ENCODE measurements around the gene OR52L1. TPM values are rescaled to one million over a fixed set of nuclear protein-coding genes. Genes with fewer than 3 reads are reported as not detected.

Gene OR52L1
- total and polyA plus RNA-seq, 2 of the 8 experiments (the other 6 are each of a cell fraction or from before 2014, with no cell fraction given): 0.24 TPM; not detected in 1

- H3K14ac ChIP-seq (ENCODE audit: insufficient read length): no peak overlapping the region
- no peak overlapping the region for H2BK5ac ChIP-seq (ENCODE audit: low read depth, low read length)
- no peaks in the 10 kb centered on the region for H3K4me1 ChIP-seq (replicated peaks in 1 of 4; ENCODE audit: control insufficient read depth in 3 of 4, insufficient read depth in 4 of 4, low read length in 3 of 4)
- H3K4ac ChIP-seq (replicated peaks; ENCODE audit: insufficient read length, low read depth, low read length): no peak overlapping the region
- no peaks in the 10 kb centered on the region for H3K23me2 ChIP-seq (ENCODE audit: low read depth, low read length)
- no peaks in the 10 kb centered on the region for H3K27me3 ChIP-seq (replicated peaks in 1 of 4; ENCODE audit: control insufficient read depth in 3 of 4, extremely low read depth in 1 of 4, insufficient read depth in 3 of 4, low read length in 3 of 4)
- POLR2A ChIA-PET (ENCODE audit: partially characterized antibody): interaction anchor here (0.6 kb wide), 1 partner anchor 271 kb away, joined by 3 read pairs; no protein-coding TSS in a partner anchor
- no peak overlapping the region for H3K4me2 ChIP-seq (ENCODE audit: insufficient read depth in 1 of 2, low read depth in 2 of 2, low read length in 2 of 2)
- H2BK15ac ChIP-seq (ENCODE audit: low read length): no peak overlapping the region
- no peak for TF ChIP-seq RBBP5 (IDR thresholded peaks at IDR 0.05; ENCODE audit: borderline replicate concordance, low read depth, low read length)
- no peak for TF ChIP-seq CTBP2 (IDR thresholded peaks at IDR 0.05; ENCODE audit: borderline replicate concordance, insufficient read depth, insufficient read length, low read length)
- TF ChIP-seq JUN (IDR thresholded peaks at IDR 0.05; ENCODE audit: low read depth, low read length): no peak
- TF ChIP-seq SIRT6 (IDR thresholded peaks at IDR 0.05; ENCODE audit: low read length): no peak
- no peak for TF ChIP-seq CBX8 (IDR thresholded peaks at IDR 0.05; ENCODE audit: borderline replicate concordance, low read depth, low read length)
- no peak for TF ChIP-seq RXRA (IDR thresholded peaks at IDR 0.05; ENCODE audit: insufficient read depth, low read depth, low read length)
- no peak for TF ChIP-seq TEAD4 (IDR thresholded peaks at IDR 0.05; ENCODE audit: low read depth, low read length)
- no peak for TF ChIP-seq SRF (IDR thresholded peaks at IDR 0.05; ENCODE audit: low read depth, low read length)
- no peak for TF ChIP-seq PHF8 (conservative IDR thresholded peaks at IDR 0.05; ENCODE audit: low read depth, low read length)
- CTCF ChIA-PET (ENCODE audit: partially characterized antibody): interaction anchor here (0.7 to 3.4 kb wide), 6 partner anchors 75 to 329 kb away, joined by 3 to 26 read pairs (median 10); partner anchors contain the start of gene CCKBR
- H3K36me3 ChIP-seq (ENCODE audit: control insufficient read depth in 2 of 4, insufficient read depth in 4 of 4, low read length in 3 of 4): no peaks in the 10 kb centered on the region
- H3K23ac ChIP-seq (ENCODE audit: insufficient read length): no peak overlapping the region
- DNase-seq (ENCODE audit: low read depth in 1 of 2, low spot score in 2 of 2): no peak
- no peaks in the 10 kb centered on the region for H3K9me3 ChIP-seq (ENCODE audit: insufficient read depth in 2 of 2, low read depth in 1 of 2, low read length in 1 of 2)
- H2BK20ac ChIP-seq (ENCODE audit: low read length): no peak overlapping the region
- H2BK12ac ChIP-seq (ENCODE audit: low read depth, low read length): no peak overlapping the region
- no peak overlapping the region for H3K56ac ChIP-seq (replicated peaks; ENCODE audit: insufficient read length, low read depth, low read length)
- no peak overlapping the region for H4K5ac ChIP-seq (ENCODE audit: insufficient read length, low read depth, low read length)
- H3K79me1 ChIP-seq (ENCODE audit: low read depth, low read length): no peaks in the 10 kb centered on the region
- no peak overlapping the region for H2AFZ ChIP-seq (ENCODE audit: low read length)
- no peak overlapping the region for H2AK5ac ChIP-seq (ENCODE audit: low read depth, low read length)
- H2BK120ac ChIP-seq (replicated peaks; ENCODE audit: low read depth, low read length): no peak overlapping the region
- WGBS, 2 experiments (ENCODE audit: extremely low coverage in 1 of 2, insufficient coverage in 1 of 2, insufficient read length in 1 of 2, insufficient replicate concordance in 2 of 2, low coverage in 1 of 2, low lambda C conversion rate in 2 of 2, missing lambda C conversion rate in 1 of 2): 82% methylated on average over 2 of the region's 2 CpGs; no CpG with 5 or more reads in 1 of the 2 experiments
- no peak overlapping the region for H3K27ac ChIP-seq (ENCODE audit: low read depth, low read length)
- H4K20me1 ChIP-seq (replicated peaks in 1 of 2; ENCODE audit: control insufficient read depth in 1 of 2, insufficient read depth in 2 of 2, low read length in 2 of 2): no peaks in the 10 kb centered on the region
- H3K18ac ChIP-seq (ENCODE audit: extremely low read depth, low read length): no peak overlapping the region
- H3K79me2 ChIP-seq (ENCODE audit: control insufficient read depth in 1 of 2, insufficient read depth in 2 of 2, low read length in 2 of 2): no peaks in the 10 kb centered on the region
- H3K4me3 ChIP-seq (ENCODE audit: extremely low read depth in 1 of 4, insufficient read depth in 2 of 4, low read depth in 3 of 4, low read length in 4 of 4): no peak overlapping the region
- no peak overlapping the region for H3K9ac ChIP-seq (replicated peaks in 1 of 4; ENCODE audit: extremely low read depth in 1 of 4, low read depth in 3 of 4, low read length in 3 of 4)
- no peak overlapping the region for H4K8ac ChIP-seq (ENCODE audit: extremely low read depth, insufficient read depth, low read length)
- H4K91ac ChIP-seq (replicated peaks; ENCODE audit: insufficient read length, low read length): no peak overlapping the region
- FAIRE-seq: no peak
These were observed 38.3 kb upstream of the OR52L1 start for GRCh38 chr11:6025056-6025455.

Data from H1 (cell line).